ENCODE results near the gene PRH1.

The PRH1 gene

DNA sequence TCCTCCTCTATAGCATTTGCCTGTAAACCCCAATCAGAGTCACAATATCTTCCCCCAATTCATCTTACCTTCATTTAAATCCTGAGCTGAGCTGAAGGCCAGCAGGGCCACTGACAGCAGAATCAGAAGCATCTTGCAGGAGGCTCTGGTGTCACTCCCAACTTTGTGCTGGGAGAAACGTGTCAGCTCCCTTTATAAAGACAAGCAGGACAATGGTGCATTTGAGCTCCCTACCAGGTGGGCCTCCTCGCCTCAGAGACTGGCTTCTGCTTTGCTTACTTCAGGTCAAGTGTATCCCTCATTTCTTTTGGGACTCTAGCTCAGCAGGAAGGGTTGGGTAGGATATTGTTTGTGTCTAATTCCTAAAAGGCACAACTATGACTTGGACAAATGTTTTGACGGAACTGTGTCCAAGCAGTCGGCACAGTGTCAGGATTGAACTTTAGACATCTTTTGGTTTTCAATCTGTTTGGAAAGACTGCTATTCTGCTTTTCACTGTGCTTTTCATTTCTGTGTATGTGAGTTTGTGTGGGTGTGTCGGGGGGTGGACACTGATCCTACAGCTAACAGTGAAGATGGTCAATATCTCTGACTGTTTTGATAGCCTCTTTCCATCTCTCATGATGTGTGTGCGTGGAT lies at the start of gene PRH1:
Gene PRH1 (minus strand): TSS at position 170 of the 640 bp plus-strand sequence. CDS start 38 bp downstream, at position 132.
- DNase-seq (ENCODE audit: low read depth), result no peak
- TF ChIP-seq CTCF (IDR thresholded peaks at IDR 0.05; ENCODE audit: low read length, missing control alignments), result no peak
- H3K4me3 ChIP-seq (replicated peaks; ENCODE audit: low read depth, low read length), result no peak within 1 kb of the TSS

- no peak for DNase-seq (ENCODE audit: low read depth)
- no peak within 1 kb of the TSS for H3K4me3 ChIP-seq (replicated peaks; ENCODE audit: low read depth, low read length)
- TF ChIP-seq CTCF (IDR thresholded peaks at IDR 0.05; ENCODE audit: low read length, missing control alignments), result no peak
Measured at GRCh38 chr12:10928746-10929286, 44.8 kb upstream of the PRH1 start, which contains the start of gene PRH2. TSS of gene PRH2 (plus strand) at chr12:10929236. CDS start at chr12:10929274, 38 bp downstream.

DNA sequence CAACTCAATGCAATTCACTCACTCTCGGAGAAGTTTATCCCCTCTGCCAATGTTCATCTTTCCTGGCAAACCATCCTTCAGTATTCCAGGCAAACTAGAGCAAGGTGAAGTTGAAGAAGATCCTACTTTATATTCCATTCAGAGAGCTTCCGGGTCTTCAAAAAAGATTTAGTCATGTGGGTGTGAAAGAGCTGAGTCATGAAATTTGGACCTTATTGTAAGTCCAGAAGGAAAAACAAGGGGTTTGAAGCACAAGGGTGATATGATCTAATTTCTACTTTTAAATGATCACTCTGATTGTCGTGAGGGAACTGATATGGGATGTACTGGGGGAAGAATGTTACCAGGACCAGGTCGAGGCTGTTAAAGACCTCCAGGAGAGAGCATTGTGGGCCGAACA lies 42.2 kb upstream of the PRH1 start:
- TF ChIP-seq CTCF (IDR thresholded peaks at IDR 0.05; ENCODE audit: low read length, missing control alignments), result no peak

GRCh38 chr12:10919809-10920208 lies 35.8 kb upstream of the PRH1 start:
- DNase-seq (ENCODE audit: low read depth), result no peak
- H3K4me3 ChIP-seq (replicated peaks; ENCODE audit: low read depth, low read length), result no peak overlapping the region
- TF ChIP-seq CTCF (IDR thresholded peaks at IDR 0.05; ENCODE audit: low read length, missing control alignments), result no peak

More for the DNA sequence above, 42.2 kb upstream of the PRH1 start:
- no peak for DNase-seq (ENCODE audit: low read depth)
- no peak overlapping the region for H3K4me3 ChIP-seq (replicated peaks; ENCODE audit: low read depth, low read length)

DNA sequence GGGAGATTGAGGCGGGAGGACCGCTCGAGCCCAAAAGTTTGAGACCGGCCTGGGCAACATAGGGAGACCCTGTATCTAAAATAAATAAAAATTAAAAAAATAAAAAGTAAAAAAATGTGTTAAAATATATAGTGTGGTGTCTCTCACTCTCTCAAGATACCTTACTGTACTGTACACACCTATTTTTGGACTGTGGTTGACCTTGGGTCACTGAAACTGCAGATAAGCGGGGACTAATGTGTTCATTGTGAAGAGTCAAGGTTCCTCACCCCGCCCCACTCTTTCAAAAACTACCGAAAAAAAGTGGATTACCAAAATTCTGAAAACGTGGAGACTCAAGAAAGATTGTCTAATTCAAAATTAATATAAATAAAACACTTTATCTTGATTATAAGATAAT lies 26.3 kb upstream of the PRH1 start:
- no peak overlapping the region for H3K4me3 ChIP-seq (replicated peaks; ENCODE audit: low read depth, low read length)
- no peak for TF ChIP-seq CTCF (IDR thresholded peaks at IDR 0.05; ENCODE audit: low read length, missing control alignments)
- DNase-seq (ENCODE audit: low read depth), result no peak

- no peak for TF ChIP-seq CTCF (IDR thresholded peaks at IDR 0.05; ENCODE audit: low read length, missing control alignments)
- H3K4me3 ChIP-seq (replicated peaks; ENCODE audit: low read depth, low read length), result no peak within 1 kb of the TSS
- no peak for DNase-seq (ENCODE audit: low read depth)
Measured at GRCh38 chr12:10909462-10909861, 25.4 kb upstream of the PRH1 start, which contains the start of gene TAS2R13. TSS of gene TAS2R13 (minus strand) at chr12:10909562. CDS start at chr12:10909298, 264 bp downstream.

GRCh38 chr12:10904686-10905085 lies 20.6 kb upstream of the PRH1 start:
- H3K4me3 ChIP-seq (replicated peaks; ENCODE audit: low read depth, low read length), result no peak overlapping the region
- no peak for TF ChIP-seq CTCF (IDR thresholded peaks at IDR 0.05; ENCODE audit: low read length, missing control alignments)
- DNase-seq (ENCODE audit: low read depth), result no peak
